ENCODE data around the gene HMGB4.

The HMGB4 gene

DNA sequence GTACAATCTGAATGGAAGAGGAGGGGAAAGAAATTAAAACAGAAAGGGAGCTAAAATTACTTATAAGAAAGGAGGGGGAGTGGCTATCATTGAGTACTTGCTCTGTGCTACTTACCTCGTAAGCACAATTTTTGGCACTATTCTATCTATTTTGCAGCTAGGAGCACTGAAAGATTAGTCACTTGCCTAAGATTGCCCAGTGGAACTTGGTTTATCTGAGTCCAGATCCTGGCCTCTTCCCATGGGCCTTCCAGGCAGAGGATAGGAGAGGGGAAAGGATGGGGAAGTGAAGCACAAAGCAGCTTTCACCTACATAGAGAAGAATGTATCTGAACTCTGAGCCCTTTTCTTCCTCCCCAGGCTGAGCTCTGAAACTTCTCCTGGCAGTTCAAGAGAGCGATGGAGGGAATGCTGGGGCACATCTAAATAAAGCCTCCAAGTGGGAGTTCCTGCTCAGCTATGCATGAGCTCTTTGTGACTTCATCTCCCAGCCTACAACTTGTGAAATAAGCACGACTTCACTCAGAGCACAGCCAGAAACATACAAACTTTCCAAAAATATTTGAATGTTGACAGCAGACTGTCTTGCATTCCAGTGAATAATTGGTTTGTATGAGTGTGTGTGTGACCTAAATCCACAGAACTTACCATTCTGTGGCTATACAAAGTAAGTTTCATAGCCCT lies 29.4 kb downstream of the HMGB4 start:
- POLR2A ChIA-PET = no interaction called here
- TF ChIP-seq ZNF169 (tag by site-specific recombination; IDR thresholded peaks at IDR 0.05) (no peak), REST (tag by site-specific recombination; IDR thresholded peaks at IDR 0.05) (no peak), ZEB2 (tag by site-specific recombination; IDR thresholded peaks at IDR 0.05) (no peak), ZFP41 (tag by site-specific recombination; IDR thresholded peaks at IDR 0.05; ENCODE audit: borderline replicate concordance) (no peak), ZBTB1 (tag by site-specific recombination; IDR thresholded peaks at IDR 0.05) (no peak), ZNF280C (tag by site-specific recombination; IDR thresholded peaks at IDR 0.05) (no peak), HOXA7 (CRISPR knock-in tag; IDR thresholded peaks at IDR 0.05; ENCODE audit: borderline replicate concordance) (no peak), ZNF416 (tag by site-specific recombination; IDR thresholded peaks at IDR 0.05) (no peak), ZNF707 (tag by site-specific recombination; IDR thresholded peaks at IDR 0.05) (no peak)
- TF ChIP-seq, protein P1, sequence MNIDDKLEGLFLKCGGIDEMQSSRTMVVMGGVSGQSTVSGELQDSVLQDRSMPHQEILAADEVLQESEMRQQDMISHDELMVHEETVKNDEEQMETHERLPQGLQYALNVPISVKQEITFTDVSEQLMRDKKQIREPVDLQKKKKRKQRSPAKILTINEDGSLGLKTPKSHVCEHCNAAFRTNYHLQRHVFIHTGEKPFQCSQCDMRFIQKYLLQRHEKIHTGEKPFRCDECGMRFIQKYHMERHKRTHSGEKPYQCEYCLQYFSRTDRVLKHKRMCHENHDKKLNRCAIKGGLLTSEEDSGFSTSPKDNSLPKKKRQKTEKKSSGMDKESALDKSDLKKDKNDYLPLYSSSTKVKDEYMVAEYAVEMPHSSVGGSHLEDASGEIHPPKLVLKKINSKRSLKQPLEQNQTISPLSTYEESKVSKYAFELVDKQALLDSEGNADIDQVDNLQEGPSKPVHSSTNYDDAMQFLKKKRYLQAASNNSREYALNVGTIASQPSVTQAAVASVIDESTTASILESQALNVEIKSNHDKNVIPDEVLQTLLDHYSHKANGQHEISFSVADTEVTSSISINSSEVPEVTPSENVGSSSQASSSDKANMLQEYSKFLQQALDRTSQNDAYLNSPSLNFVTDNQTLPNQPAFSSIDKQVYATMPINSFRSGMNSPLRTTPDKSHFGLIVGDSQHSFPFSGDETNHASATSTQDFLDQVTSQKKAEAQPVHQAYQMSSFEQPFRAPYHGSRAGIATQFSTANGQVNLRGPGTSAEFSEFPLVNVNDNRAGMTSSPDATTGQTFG (tag by site-specific recombination; IDR thresholded peaks at IDR 0.05; ENCODE audit: borderline replicate concordance) = no peak
- Histone ChIP-seq H3K36me3 (ENCODE audit: control insufficient read depth in 2 of 2, insufficient read depth in 1 of 2, low read length in 2 of 2) (no peaks in the 10 kb centered on the region), H3K27ac (ENCODE audit: extremely low read depth, low read depth, low read length) (no peak overlapping the region), H3K4me1 (ENCODE audit: control insufficient read depth, insufficient read depth, low read length) (no peaks in the 10 kb centered on the region), H3K9me3 (ENCODE audit: control insufficient read depth, insufficient read depth, low read depth, low read length) (no peaks in the 10 kb centered on the region), H3K4me3 (ENCODE audit: low read depth, low read length) (no peak overlapping the region)
- CTCF ChIA-PET = interaction anchor here (0.9 kb wide), 2 partner anchors 121 to 251 kb away, joined by 3 read pairs; no protein-coding TSS in a partner anchor

- CTCF ChIA-PET = interaction anchor here (0.6 kb wide), 1 partner anchor 860 kb away, joined by 3 read pairs; no protein-coding TSS in a partner anchor
- TF ChIP-seq ZNF335 (tag by site-specific recombination; conservative IDR thresholded peaks at IDR 0.05) = no peak
- no peak for TF ChIP-seq GLI2 (tag by site-specific recombination; IDR thresholded peaks at IDR 0.05; ENCODE audit: borderline replicate concordance, low read depth)
- TF ChIP-seq SALL2 (tag by site-specific recombination; IDR thresholded peaks at IDR 0.05; ENCODE audit: borderline replicate concordance) = no peak
- no peak for TF ChIP-seq ZNF623 (tag by site-specific recombination; IDR thresholded peaks at IDR 0.05)
- no peak for TF ChIP-seq ZBTB17 (tag by site-specific recombination; IDR thresholded peaks at IDR 0.05)
- no peak for TF ChIP-seq FEZF1 (tag by site-specific recombination; IDR thresholded peaks at IDR 0.05)
- TF ChIP-seq, protein P2, sequence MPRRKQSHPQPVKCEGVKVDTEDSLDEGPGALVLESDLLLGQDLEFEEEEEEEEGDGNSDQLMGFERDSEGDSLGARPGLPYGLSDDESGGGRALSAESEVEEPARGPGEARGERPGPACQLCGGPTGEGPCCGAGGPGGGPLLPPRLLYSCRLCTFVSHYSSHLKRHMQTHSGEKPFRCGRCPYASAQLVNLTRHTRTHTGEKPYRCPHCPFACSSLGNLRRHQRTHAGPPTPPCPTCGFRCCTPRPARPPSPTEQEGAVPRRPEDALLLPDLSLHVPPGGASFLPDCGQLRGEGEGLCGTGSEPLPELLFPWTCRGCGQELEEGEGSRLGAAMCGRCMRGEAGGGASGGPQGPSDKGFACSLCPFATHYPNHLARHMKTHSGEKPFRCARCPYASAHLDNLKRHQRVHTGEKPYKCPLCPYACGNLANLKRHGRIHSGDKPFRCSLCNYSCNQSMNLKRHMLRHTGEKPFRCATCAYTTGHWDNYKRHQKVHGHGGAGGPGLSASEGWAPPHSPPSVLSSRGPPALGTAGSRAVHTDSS (tag by site-specific recombination; IDR thresholded peaks at IDR 0.05) = no peak
- TF ChIP-seq ZBTB8A (tag by site-specific recombination; IDR thresholded peaks at IDR 0.05) = no peak
- TF ChIP-seq GLI4 (tag by site-specific recombination; IDR thresholded peaks at IDR 0.05) = no peak
- no peak for TF ChIP-seq ZNF175 (tag by site-specific recombination; IDR thresholded peaks at IDR 0.05)
- TF ChIP-seq ZNF366 (tag by site-specific recombination; conservative IDR thresholded peaks at IDR 0.05) = no peak
- no peak for TF ChIP-seq ZBTB6 (tag by site-specific recombination; IDR thresholded peaks at IDR 0.05)
- no peak for TF ChIP-seq ZNF274 (IDR thresholded peaks at IDR 0.05; ENCODE audit: low read length)
- TF ChIP-seq ZNF274 (tag by site-specific recombination; IDR thresholded peaks at IDR 0.05; ENCODE audit: borderline replicate concordance) = no peak
- no peak for TF ChIP-seq SP2 (tag by site-specific recombination; IDR thresholded peaks at IDR 0.05)
Observed at GRCh38 chr1:33895396-33895795, 31.5 kb downstream of the HMGB4 start.

More at GRCh38 chr1:33895396-33895795, 31.5 kb downstream of the HMGB4 start:
- H3K27ac ChIP-seq (ENCODE audit: extremely low read depth, low read depth, low read length) = no peak overlapping the region
- no peaks in the 10 kb centered on the region for H3K36me3 ChIP-seq (ENCODE audit: control insufficient read depth in 2 of 2, insufficient read depth in 1 of 2, low read length in 2 of 2)
- POLR2A ChIA-PET = no interaction called here
- H3K9me3 ChIP-seq (ENCODE audit: control insufficient read depth, insufficient read depth, low read depth, low read length) = no peaks in the 10 kb centered on the region
- H3K4me1 ChIP-seq (ENCODE audit: control insufficient read depth, insufficient read depth, low read length) = no peaks in the 10 kb centered on the region
- no peak overlapping the region for H3K4me3 ChIP-seq (ENCODE audit: low read depth, low read length)

All from HEK293 (cell line).